H9 (cell line): ENCODE data around the gene TMEM151A. TPM values are rescaled to one million over a fixed set of nuclear protein-coding genes. Genes with fewer than 3 reads are reported as not detected.

Source experiments
- DNase-seq: peaks from one replicate; pipeline ENCODE4 v3.0.0-alpha.2; 2017
- H2AFZ ChIP-seq: one replicate; pipeline ENCODE4 v1.6.1; 2013; ENCODE audit warnings: mild to moderate bottlenecking, low read length, control low read depth, moderate library complexity
- H2AK5ac ChIP-seq: 2 replicates; pipeline ENCODE4 v1.6.1; 2013; ENCODE audit warnings: low read length, control low read depth, mixed read lengths; ENCODE audit not compliant: insufficient read length
- H2BK120ac ChIP-seq: one replicate; pipeline ENCODE4 v1.6.1; 2013; ENCODE audit warnings: low read depth, mild to moderate bottlenecking, low read length, control low read depth, inconsistent platforms; ENCODE audit not compliant: poor library complexity, severe bottlenecking
- H2BK12ac ChIP-seq: 2 replicates; pipeline ENCODE4 v1.6.1; 2013; ENCODE audit warnings: low read length, control low read depth, mixed read lengths, low read depth; ENCODE audit not compliant: insufficient read length
- H2BK15ac ChIP-seq: 2 replicates; pipeline ENCODE4 v1.6.1; 2013; ENCODE audit warnings: low read depth, low read length, control low read depth
- H2BK20ac ChIP-seq: one replicate; pipeline ENCODE4 v1.6.1; 2013; ENCODE audit warnings: low read depth, mild to moderate bottlenecking, low read length, control low read depth, inconsistent platforms; ENCODE audit not compliant: poor library complexity, severe bottlenecking
- H2BK5ac ChIP-seq: 2 replicates; pipeline ENCODE4 v1.6.1; 2013; ENCODE audit warnings: low read length, control low read depth, mixed read lengths; ENCODE audit not compliant: insufficient read length
- H3K14ac ChIP-seq: 2 replicates; pipeline ENCODE4 v1.6.1; 2013; ENCODE audit warnings: low read length, control low read depth; ENCODE audit not compliant: insufficient read depth
- H3K18ac ChIP-seq: 2 replicates; pipeline ENCODE4 v1.6.1; 2013; ENCODE audit warnings: low read depth, mild to moderate bottlenecking, mixed read lengths, low read length, control low read depth; ENCODE audit not compliant: insufficient read length
- H3K23ac ChIP-seq: 2 replicates; pipeline ENCODE4 v1.6.1; 2013; ENCODE audit warnings: low read length, control low read depth, mixed read lengths, low read depth; ENCODE audit not compliant: insufficient read length
- H3K23me2 ChIP-seq: 2 replicates; pipeline ENCODE4 v1.6.1; 2013; ENCODE audit warnings: low read depth, mild to moderate bottlenecking, mixed read lengths, low read length, control low read depth; ENCODE audit not compliant: insufficient read length, poor library complexity, severe bottlenecking
- H3K27ac ChIP-seq: 2 replicates; pipeline ENCODE4 v1.5.1; 2013; ENCODE audit warnings: low read length, control low read depth, mixed read lengths, low read depth; ENCODE audit not compliant: insufficient read length
- H3K27me3 ChIP-seq: 2 replicates; pipeline ENCODE4 v1.6.1; 2013; ENCODE audit warnings: low read length, control low read depth, inconsistent platforms; ENCODE audit not compliant: insufficient read depth
- H3K4ac ChIP-seq: 2 replicates; pipeline ENCODE4 v1.6.1; 2013; ENCODE audit warnings: low read depth, mild to moderate bottlenecking, control low read depth, inconsistent platforms, low read length, moderate library complexity
- H3K4me1 ChIP-seq: 2 replicates; pipeline ENCODE4 v1.6.1; 2013; ENCODE audit warnings: low read length, control low read depth, inconsistent platforms; ENCODE audit not compliant: insufficient read depth
- H3K4me2 ChIP-seq: 2 replicates; pipeline ENCODE4 v1.6.1; 2013; ENCODE audit warnings: low read length, control low read depth, mixed read lengths; ENCODE audit not compliant: insufficient read length, insufficient read depth
- H3K56ac ChIP-seq: 2 replicates; pipeline ENCODE4 v1.6.1; 2013; ENCODE audit warnings: low read depth, mild to moderate bottlenecking, mixed read lengths, low read length, control low read depth; ENCODE audit not compliant: insufficient read length
- H3K79me1 ChIP-seq: 2 replicates; pipeline ENCODE4 v1.6.1; 2013; ENCODE audit warnings: low read depth, mild to moderate bottlenecking, moderate library complexity, low read length, control low read depth, inconsistent platforms; ENCODE audit not compliant: insufficient read depth, poor library complexity, severe bottlenecking
- H3K79me2 ChIP-seq: 2 replicates; pipeline ENCODE4 v1.6.1; 2013; ENCODE audit warnings: low read length, control low read depth, inconsistent platforms; ENCODE audit not compliant: insufficient read depth
- H3K9ac ChIP-seq: 2 replicates; pipeline ENCODE4 v1.6.1; 2013; ENCODE audit warnings: low read length, control low read depth, mixed read lengths; ENCODE audit not compliant: insufficient read length; ENCODE audit errors: extremely low read depth
- H3K9me3 ChIP-seq: one replicate; pipeline ENCODE4 v1.6.1; 2013; ENCODE audit warnings: low read depth, low read length, inconsistent platforms; ENCODE audit not compliant: control insufficient read depth
- H3T11ph ChIP-seq: one replicate; pipeline ENCODE4 v1.6.1; 2013; ENCODE audit warnings: mild to moderate bottlenecking, low read length, control low read depth, inconsistent platforms
- H4K20me1 ChIP-seq: one replicate; pipeline ENCODE4 v1.6.1; 2013; ENCODE audit not compliant: control insufficient read depth, insufficient read length, insufficient read depth
- H4K5ac ChIP-seq: 2 replicates; pipeline ENCODE4 v1.6.1; 2013; ENCODE audit warnings: low read depth, mild to moderate bottlenecking, mixed read lengths, low read length, control low read depth; ENCODE audit not compliant: insufficient read length
- H4K8ac ChIP-seq: replicated peaks from 2 replicates; pipeline ENCODE4 v1.6.1; 2013; ENCODE audit warnings: low read length, control low read depth, mixed read lengths, low read depth; ENCODE audit not compliant: insufficient read length
- H4K91ac ChIP-seq: 2 replicates; pipeline ENCODE4 v1.6.1; 2013; ENCODE audit warnings: low read depth, mild to moderate bottlenecking, moderate library complexity, mixed read lengths, low read length, control low read depth; ENCODE audit not compliant: insufficient read length
- H3K27ac Mint-ChIP-seq, 3 experiments: 2 replicates in 2 of 3; 3 replicates in 1 of 3; pipeline ENCODE4 v1.8.0; 2020 to 2021; ENCODE audit warnings: mixed read lengths in 3 of 3, mild to moderate bottlenecking in 1 of 3, moderate library complexity in 1 of 3
- H3K27me3 Mint-ChIP-seq: 2 replicates; pipeline ENCODE4 v1.8.0; 2021; ENCODE audit warnings: low read depth, mild to moderate bottlenecking, moderate library complexity, mixed read lengths
- H3K36me3 Mint-ChIP-seq, 3 experiments: 2 replicates in 2 of 3; 3 replicates in 1 of 3; pipeline ENCODE4 v1.8.0; 2020 to 2021; ENCODE audit warnings: low read depth in 3 of 3, mixed read lengths in 3 of 3; ENCODE audit not compliant: insufficient read depth in 1 of 3
- H3K4me1 Mint-ChIP-seq, 2 experiments: 2 replicates each; pipeline ENCODE4 v1.8.0; 2020; ENCODE audit warnings: mixed read lengths in 2 of 2
- H3K4me3 Mint-ChIP-seq, 2 experiments: 2 replicates in 1 of 2; 3 replicates in 1 of 2; pipeline ENCODE4 v1.8.0; 2020 to 2021; ENCODE audit warnings: mild to moderate bottlenecking in 2 of 2, mixed read lengths in 2 of 2, moderate library complexity in 1 of 2
- H3K9me3 Mint-ChIP-seq, 2 experiments: 2 replicates in 1 of 2; 3 replicates in 1 of 2; pipeline ENCODE4 v1.8.0; 2020; ENCODE audit warnings: mild to moderate bottlenecking in 2 of 2, mixed read lengths in 2 of 2, moderate library complexity in 1 of 2
- CTCF ChIP-seq: fragments of 200-600 bp; sonication (generic); conservative IDR thresholded peaks from 3 replicates; pipeline ENCODE4 v1.8.0; 2021; ENCODE audit warnings: antibody characterized with exemption, mild to moderate bottlenecking
- WGBS: extraction: QIAGEN DNeasy Blood & Tissue Kit; methylation state at CpG from one replicate; pipeline ENCODE4 v1.1.7; 2013; ENCODE audit warnings: missing lambda C conversion rate, low lambda C conversion rate, mixed read lengths; ENCODE audit not compliant: insufficient read length; ENCODE audit errors: extremely low coverage; 5-methylcytosine and 5-hydroxymethylcytosine counted together
- total RNA-seq: library from RNA; stranded (reverse); gene quantifications from 2 replicates; pipeline ENCODE4 v1.2.1, GENCODE V29; 2021

TMEM151A gene
- total RNA-seq, 1 experiment from 2014 or later: 1.2 TPM

GRCh38 chr11:66339162-66339675 is 47.5 kb downstream of the TMEM151A start:
- no peak overlapping the region; a peak in 1 of 7 replicates for H3K27ac Mint-ChIP-seq
- no peak overlapping the region for H4K5ac ChIP-seq
- no peak overlapping the region for H4K91ac ChIP-seq
- H2BK12ac ChIP-seq: no peak overlapping the region
- no peak overlapping the region for H3K14ac ChIP-seq
- H3K9me3 Mint-ChIP-seq: no peaks in the 10 kb centered on the region
- no peak overlapping the region for H3K4me2 ChIP-seq
- no peak overlapping the region for H3K27ac ChIP-seq
- H2BK5ac ChIP-seq: no peak overlapping the region
- no peak overlapping the region for H3K23ac ChIP-seq
- no peaks in the 10 kb centered on the region for H3K9me3 ChIP-seq
- peaks cover 29 to 30% of the 10 kb centered on the region in 2 experiments for H3K4me1 Mint-ChIP-seq
- no peak overlapping the region for H3K18ac ChIP-seq
- no peak overlapping the region for H3K9ac ChIP-seq
- no peak for DNase-seq
- TF ChIP-seq CTCF: no peak
- H4K20me1 ChIP-seq: no peaks in the 10 kb centered on the region
- H3K23me2 ChIP-seq: peaks cover 1% of the 10 kb centered on the region
- H3K27me3 Mint-ChIP-seq: peaks cover 4% of the 10 kb centered on the region
- no peak overlapping the region for H2AK5ac ChIP-seq
- H2BK20ac ChIP-seq: no peak overlapping the region
- no peaks in the 10 kb centered on the region; the same call in 1 of the 2 replicates for H3K27me3 ChIP-seq
- H3K56ac ChIP-seq: no peak overlapping the region
- H3K79me2 ChIP-seq: peaks cover under 1% of the 10 kb centered on the region; the same call in 1 of the 2 replicates
- no peak overlapping the region for H3K4ac ChIP-seq
- no peaks in the 10 kb centered on the region for H3K79me1 ChIP-seq
- no peak overlapping the region for H4K8ac ChIP-seq
- no peak overlapping the region for H3T11ph ChIP-seq
- H3K4me3 Mint-ChIP-seq: no peak overlapping the region
- no peak overlapping the region for H2BK15ac ChIP-seq
- H3K4me1 ChIP-seq: no peaks in the 10 kb centered on the region
- peaks cover 12 to 35% (median 27%) of the 10 kb centered on the region in 3 experiments; a peak in 6 of 7 replicates for H3K36me3 Mint-ChIP-seq
- no peak overlapping the region for H2AFZ ChIP-seq
- H2BK120ac ChIP-seq: no peak overlapping the region
- WGBS: no CpG with 5 or more reads among the region's 6 CpGs
